KOPT-K1 (cell line): Measurements from ENCODE around the gene DSTN.

Experiments
- H3K27ac ChIP-seq: fragments of 200-600 bp; sonication (generic); 2 replicates; pipeline ENCODE4 v1.5.1; 2016; ENCODE audit warnings: antibody characterized with exemption, mild to moderate bottlenecking, low read depth, low read length; ENCODE audit not compliant: poor library complexity, severe bottlenecking
- H3K36me3 ChIP-seq: fragments of 200-600 bp; sonication (generic); 2 replicates; pipeline ENCODE4 v1.5.1; 2017; ENCODE audit warnings: antibody characterized with exemption, mild to moderate bottlenecking, low read length, moderate library complexity; ENCODE audit not compliant: insufficient read depth
- H3K9me3 ChIP-seq: fragments of 200-600 bp; sonication (generic); 2 replicates; pipeline ENCODE4 v1.5.1; 2017; ENCODE audit warnings: antibody characterized with exemption, low read length, mild to moderate bottlenecking; ENCODE audit not compliant: insufficient read depth, poor library complexity, severe bottlenecking

Gene DSTN

DNA sequence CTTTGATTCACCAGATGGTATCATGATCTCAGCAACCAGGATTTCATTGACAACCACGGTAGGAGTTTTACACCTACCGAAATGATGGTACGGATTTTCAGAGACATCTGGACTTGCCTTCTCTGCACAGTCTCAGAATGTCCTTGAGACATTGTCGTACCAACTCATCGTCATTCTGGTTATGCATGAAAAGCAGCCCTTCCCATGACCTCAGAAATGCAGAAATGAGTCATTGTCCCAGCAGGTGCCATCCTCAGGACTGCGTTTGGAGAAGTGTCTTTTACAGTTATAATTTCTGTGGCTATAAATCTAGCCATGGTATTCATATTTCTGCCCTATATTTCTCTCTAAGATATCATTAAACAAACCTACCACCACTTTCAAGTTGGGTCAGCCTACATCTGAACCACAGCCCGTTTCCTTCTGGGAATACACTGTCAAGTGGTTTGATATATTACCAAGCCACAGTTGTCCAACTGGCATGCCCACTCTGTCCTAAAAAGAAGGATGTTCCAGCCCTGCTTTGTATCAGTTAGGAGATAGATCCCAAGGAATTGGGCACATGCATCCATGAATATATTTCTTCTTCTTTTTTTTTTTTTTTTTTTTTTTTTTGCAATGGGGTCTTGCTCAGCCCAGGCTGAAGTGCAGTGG is 31.2 kb upstream of the DSTN start:
- no peaks in the 10 kb centered on the region for H3K9me3 ChIP-seq
- no peaks in the 10 kb centered on the region for H3K36me3 ChIP-seq
- H3K27ac ChIP-seq, result no peak overlapping the region

DNA sequence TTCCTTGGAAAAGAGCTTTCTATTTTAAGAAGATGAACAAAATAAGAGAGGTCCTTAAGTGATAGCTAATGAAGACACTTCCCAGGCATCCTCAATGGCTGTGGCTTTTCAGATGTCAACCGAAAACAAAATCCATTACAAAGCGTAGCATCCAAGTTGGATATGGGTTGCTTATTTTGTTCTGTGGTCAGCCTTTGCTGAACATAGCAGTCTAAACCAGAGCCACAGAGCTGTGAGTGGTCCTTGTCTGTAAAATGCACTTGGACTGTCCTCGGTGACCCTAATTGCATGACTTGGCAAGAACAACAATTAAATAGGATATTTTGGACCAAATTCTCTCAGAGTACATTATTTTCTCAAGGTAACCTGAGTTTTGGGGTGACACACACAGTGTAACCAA is 28.3 kb upstream of the DSTN start:
- Histone ChIP-seq H3K9me3 (no peaks in the 10 kb centered on the region), H3K27ac (no peak overlapping the region), H3K36me3 (no peaks in the 10 kb centered on the region)

DNA sequence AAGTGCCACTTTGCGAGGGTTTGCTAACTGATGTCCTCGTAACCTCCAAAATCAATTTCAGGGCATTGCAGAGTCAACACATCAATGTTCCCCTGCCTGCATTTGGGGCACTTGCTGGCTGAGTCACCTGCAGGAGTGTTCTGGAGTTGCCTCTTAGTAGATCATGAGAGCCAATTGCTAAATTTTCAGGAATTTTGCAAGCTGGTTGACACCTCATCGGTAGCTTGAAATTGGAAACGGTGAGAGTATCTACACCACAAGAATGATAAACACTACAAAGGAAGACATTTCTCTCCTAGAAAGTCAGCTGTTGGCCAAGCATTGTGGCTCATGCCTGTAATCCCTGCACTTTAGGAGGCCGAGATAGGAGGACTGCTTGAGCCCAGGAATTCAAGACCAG is 27.9 kb upstream of the DSTN start:
- H3K9me3 ChIP-seq, result no peaks in the 10 kb centered on the region
- H3K27ac ChIP-seq, result no peak overlapping the region
- no peaks in the 10 kb centered on the region for H3K36me3 ChIP-seq

DNA sequence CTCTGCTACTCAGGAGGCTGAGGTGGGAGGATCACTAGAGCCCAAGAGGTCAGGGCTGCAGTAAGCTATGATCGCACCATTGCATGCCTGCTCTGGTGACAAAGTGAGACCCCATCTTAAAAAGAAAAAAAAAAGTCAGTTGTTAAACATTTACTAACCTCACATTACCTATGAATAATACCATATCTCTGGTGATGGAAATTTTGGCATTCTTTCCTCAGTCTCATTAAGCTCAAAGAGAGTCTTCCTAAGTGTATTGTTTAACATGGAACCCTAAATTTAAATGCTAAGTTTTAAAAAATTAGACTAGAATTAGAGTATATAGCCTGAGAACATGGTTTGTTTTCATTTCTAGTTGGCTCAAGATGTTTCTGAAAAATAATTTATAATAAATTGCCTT is 27.4 kb upstream of the DSTN start:
- Histone ChIP-seq H3K27ac (no peak overlapping the region), H3K36me3 (no peaks in the 10 kb centered on the region), H3K9me3 (no peaks in the 10 kb centered on the region)

DNA sequence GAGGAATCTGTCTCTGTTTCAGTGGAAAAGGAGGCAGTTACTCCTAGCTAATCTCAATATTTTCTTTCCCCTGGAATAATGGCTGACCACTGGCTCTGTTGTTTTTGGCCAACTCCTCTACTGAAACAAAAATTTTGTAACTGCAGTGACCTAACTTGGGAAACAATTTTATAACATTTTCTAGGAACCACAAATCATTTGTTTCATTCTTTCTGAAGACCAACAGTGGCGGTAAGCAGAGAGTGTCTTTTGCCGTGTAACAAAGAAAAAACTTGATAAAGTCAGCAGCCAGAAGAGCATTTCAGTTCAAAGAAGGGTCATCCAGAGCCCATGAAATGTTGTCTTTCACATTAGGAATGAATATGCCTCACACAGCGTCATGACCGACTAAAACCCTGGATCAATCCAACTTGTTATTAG is 26.9 kb upstream of the DSTN start:
- H3K9me3 ChIP-seq, result no peaks in the 10 kb centered on the region
- H3K36me3 ChIP-seq, result no peaks in the 10 kb centered on the region
- no peak overlapping the region for H3K27ac ChIP-seq

DNA sequence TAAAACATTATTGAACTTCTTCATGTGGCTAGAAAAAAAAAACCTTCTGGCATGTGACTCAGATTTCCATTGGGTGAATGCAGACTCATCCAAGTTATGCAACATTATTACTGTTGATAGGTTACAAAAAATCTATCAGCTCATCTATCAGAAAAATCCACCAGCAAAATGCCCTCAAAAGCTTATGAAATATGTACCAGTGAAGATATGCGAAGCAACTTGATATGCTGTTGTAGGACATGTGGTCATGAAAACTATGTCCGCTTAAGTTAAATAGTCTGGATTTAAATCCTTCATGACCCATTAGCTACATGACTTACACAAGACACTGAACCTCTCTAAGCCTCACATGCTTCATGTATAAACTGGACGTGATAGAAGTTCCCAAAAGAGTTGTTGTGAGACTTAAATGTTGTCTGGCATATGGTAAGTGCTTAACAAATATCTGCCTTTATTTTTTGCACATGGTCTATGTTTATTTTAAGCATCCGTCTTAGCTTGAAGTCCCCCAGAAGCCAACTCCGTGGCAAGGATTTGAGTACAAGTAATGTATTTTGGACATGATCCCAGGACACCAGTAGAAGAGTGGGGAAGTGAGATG is 26.2 kb upstream of the DSTN start:
- H3K9me3 ChIP-seq, result no peaks in the 10 kb centered on the region
- H3K36me3 ChIP-seq, result no peaks in the 10 kb centered on the region
- H3K27ac ChIP-seq, result no peak overlapping the region

DNA sequence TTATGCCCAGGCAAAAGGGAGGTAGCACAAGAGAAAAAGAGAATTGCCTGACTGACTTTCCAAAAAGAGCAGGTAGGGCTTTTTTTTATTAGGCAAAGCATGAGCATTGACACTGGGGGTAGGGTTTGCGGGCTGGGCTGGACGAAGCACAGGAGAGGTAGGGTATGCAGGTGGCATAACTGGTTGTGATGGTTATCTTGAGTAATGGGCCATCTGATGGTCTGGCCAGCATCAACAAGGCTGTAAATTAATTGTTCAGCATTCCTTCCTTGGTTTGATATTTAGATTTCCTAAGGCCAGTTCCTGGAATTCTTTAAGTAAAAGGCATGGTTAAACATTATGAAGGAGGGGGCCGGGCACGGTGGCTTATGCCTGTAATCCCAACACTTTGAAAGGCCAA is 24.7 kb upstream of the DSTN start:
- H3K27ac ChIP-seq, result no peak overlapping the region
- H3K36me3 ChIP-seq, result no peaks in the 10 kb centered on the region
- H3K9me3 ChIP-seq, result no peaks in the 10 kb centered on the region

DNA sequence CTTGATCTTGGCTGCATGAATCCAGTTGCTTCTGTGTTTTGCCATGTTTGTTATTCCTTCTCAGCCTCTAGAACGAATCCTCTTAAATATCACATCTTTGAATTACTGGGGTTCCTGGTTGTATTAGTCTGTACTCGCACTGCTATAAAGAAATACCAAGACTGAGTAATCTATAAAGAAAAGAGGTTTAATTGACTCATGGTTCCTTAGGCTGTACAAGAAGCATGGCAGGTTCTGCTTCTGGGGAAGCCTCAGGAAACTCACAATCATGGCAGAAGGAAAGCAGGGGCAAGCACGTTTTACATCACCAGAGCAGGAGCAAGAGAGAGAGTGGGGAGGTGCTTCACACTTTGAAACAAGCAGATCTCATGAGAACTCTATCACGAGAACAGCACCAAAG is 20.7 kb upstream of the DSTN start:
- H3K27ac ChIP-seq, result no peak overlapping the region
- no peaks in the 10 kb centered on the region for H3K9me3 ChIP-seq
- H3K36me3 ChIP-seq, result no peaks in the 10 kb centered on the region

DNA sequence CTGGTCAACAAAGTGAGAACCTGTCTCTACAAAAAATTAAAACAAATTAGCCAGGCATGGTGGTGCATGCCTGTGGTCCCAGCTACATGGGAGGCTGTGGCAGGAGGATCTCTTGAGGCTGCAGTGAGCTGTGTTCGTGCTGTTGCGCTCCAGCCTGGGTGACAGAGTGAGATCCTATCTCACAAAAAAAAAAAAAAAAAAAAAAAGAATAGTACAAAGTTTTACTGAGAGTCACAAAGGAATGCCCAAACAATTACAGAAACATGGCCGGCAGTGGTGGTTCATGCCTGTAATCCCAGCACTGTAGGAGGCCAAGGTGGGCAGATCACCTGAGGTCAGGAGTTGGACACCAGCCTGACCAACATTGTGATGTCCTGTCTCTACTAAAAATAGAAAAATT is 14.8 kb upstream of the DSTN start:
- Histone ChIP-seq H3K27ac (no peak overlapping the region), H3K36me3 (no peaks in the 10 kb centered on the region), H3K9me3 (no peaks in the 10 kb centered on the region)

DNA sequence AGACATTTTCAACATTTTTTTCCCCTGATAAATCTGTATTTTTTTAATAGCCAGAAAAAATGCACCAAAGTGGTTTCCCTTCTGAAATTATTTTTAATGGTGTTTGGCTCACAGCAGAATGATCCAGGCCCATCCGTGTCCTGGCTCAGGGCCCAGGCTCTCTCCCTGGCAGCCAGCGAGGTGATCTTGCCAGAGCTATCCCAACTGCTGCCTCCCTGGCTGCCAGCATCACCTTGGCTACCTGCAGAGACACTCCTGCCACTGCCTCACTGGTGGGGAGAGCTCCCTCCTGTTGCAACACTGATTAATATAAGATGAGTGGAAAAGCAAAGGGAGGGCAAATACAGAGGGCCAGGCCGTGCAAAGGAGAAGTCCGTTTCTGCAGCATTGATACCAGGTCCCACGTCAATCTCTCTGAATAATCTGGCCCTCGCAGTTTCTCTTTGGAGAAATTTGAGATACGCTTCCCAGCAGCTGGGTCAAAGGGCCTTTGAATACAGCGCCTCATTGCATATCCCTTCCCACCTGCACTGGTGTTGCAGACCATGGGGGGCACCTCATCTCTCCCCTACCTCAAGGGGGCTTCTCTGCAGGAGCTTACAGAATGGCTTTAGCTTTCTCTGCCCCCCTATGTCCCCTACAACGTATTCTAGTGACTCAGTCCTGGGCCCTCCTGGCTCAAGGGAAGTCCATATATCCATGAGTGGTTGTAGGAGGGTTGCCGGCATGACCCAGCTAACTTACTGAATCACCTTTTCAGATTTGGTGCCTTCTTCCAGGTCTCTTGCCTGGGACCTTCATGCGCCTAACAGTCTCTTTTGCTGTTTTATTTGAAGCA is 12.8 kb upstream of the DSTN start:
- Histone ChIP-seq H3K36me3 (no peaks in the 10 kb centered on the region), H3K9me3 (no peaks in the 10 kb centered on the region), H3K27ac (no peak overlapping the region)

DNA sequence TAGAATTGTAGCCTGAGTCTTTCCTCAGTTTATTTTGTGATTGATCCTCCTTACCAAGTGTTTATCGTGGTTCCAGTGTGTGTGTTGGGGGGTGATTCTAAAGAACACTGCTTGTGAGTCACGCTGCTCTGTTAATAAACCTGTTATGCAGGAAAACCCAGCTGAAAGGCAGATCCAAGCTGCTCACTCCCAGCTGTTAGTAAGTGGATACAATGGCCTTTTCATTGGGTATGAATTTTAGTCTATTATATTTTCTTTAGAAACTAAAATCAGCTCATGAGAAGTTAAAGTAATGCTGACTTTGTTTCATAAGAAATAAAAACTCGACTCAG is 12.2 kb upstream of the DSTN start:
- Histone ChIP-seq H3K27ac (no peak overlapping the region), H3K9me3 (no peaks in the 10 kb centered on the region), H3K36me3 (no peaks in the 10 kb centered on the region)

DNA sequence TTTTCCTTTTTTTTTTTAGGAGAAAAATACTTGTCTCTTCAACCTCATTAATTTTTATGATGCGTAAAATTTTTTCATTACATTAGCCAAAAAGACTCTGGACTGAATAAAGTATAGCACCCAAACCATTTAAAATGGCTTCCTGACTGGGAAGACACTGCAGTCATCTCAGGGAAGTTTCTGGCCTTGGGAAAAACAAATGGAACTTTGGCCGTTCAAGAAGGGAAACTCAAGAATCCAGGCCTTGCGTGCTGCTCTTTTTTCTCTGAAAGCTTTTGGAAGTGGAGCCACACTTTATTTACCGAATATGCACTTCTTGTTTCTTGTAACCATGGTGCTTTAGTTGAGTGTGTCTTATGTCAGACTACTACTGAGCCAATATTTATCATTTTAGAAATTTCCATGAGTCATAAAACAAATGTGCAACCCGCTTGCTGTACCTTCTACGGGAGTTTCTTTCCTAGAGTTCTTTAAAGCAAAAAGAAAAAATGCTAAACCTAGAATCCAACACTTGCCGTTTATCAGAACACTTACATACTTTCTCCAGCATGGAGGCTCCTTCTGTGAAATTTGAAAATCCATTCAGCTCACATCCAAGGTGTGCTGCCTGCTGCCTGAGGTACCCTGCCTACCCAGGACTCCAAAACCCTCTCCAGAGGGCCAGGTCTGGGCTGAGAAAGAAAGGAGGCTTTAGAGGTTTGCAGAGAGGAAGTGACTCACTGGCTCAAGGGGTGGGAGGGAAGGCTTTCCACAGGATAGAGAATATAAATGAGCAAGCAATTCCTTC is 11.5 kb upstream of the DSTN start:
- Histone ChIP-seq H3K36me3 (no peaks in the 10 kb centered on the region), H3K9me3 (no peaks in the 10 kb centered on the region), H3K27ac (no peak overlapping the region)

DNA sequence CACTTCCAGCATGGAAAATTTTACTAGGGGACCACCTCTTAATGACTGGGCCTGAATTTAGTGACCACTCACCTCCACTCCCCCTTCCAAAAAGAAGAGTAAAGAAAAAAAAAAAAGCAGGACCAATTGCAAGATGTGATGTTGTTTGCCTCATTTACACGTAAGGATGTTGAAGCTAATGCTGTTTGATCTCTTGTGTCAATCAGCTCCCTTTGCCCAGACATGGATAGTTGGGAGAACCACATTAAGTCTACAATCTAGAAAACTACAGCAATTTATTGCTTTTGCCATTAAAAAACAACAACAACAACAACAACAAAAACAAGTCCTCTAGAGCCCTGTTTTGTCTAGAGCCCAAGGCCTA is 11.0 kb upstream of the DSTN start:
- Histone ChIP-seq H3K36me3 (no peaks in the 10 kb centered on the region), H3K27ac (no peak overlapping the region), H3K9me3 (no peaks in the 10 kb centered on the region)

DNA sequence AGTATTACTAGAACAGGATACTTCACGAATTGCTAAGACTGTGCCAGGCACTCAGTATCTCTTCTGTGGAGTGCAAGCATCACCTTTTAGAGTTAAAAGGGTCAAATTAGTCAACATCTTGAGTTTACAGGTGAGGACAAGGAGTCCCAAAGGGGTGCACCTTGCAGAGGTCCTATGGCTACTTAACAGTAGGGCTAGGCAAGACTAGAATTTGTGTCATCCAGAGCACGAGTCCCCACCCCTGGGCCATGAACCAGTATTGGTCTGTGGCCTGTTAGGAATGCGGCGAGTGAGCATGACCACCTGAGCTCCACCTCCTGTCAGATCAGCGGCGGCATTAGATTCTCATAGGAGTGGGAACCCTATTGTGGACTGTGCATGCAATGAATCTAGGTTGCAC is 10.5 kb upstream of the DSTN start:
- H3K27ac ChIP-seq, result no peak overlapping the region
- H3K36me3 ChIP-seq, result no peaks in the 10 kb centered on the region
- H3K9me3 ChIP-seq, result no peaks in the 10 kb centered on the region

DNA sequence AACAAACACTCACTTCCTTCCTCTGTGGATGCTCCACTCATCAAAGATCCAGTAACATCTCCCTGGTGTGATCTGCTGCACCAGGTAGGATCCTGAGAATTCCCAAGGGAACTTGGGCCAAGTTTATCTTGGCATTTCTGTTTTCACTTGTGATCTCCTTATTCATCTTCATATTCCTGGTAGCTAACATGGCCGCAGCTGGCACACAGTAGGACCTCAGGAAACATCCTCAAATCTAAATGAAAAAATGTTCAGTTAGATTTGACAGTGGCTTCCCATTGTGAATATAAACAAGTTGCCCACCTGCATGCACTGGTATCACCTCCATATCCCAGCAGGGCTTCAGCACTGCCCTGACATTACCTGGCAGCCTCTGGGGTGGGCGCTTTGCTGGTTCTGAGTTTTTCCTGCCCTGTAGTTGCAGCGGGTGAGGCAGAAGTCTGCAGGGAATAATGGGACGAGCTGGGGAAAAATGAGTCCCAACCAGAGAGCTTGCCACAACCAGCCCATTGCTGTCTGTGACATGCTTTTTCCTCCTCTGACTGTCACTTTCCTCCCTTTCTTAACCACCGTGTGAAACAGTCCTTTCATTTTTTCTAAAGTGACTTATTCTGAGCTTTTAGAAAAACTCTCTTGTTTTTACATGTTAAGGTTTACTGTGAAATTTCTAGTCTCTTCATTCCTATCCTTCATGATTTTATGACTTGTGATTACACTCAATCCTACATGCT is 9.4 kb upstream of the DSTN start:
- Histone ChIP-seq H3K9me3 (no peaks in the 10 kb centered on the region), H3K27ac (no peak overlapping the region), H3K36me3 (no peaks in the 10 kb centered on the region)
